Measurements from ENCODE around the gene AFM.

AFM gene

DNA sequence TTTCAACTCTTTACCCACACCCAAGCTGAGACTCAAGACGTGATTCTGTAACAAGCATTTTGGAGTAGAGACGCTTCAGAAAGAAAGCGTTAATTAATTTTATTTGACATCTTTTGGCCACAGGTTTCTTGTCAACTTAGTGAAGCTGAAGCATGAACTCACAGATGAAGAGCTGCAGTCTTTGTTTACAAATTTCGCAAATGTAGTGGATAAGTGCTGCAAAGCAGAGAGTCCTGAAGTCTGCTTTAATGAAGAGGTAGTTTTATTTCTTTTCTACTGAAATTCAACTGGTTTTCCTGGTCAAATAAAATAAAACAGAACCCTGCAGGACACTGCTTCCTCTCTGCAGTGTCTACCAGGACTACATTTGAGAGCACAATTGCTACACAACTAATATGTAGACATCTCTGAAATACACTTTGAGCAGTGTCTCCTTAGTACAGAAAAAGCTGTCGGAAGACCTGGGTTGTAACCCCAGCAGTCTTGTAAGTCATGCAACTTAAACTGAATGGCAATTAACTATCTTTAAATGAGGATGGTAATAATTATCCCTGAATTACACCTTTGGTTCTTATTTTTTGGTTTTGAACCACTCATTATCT, 20.2 kb downstream of the AFM start:
- peaks cover 3% of the 10 kb centered on the region for H3K27me3 Mint-ChIP-seq (ENCODE audit: low read depth)
- no peak overlapping the region for H3K27ac Mint-ChIP-seq
- TF ChIP-seq, protein P1, sequence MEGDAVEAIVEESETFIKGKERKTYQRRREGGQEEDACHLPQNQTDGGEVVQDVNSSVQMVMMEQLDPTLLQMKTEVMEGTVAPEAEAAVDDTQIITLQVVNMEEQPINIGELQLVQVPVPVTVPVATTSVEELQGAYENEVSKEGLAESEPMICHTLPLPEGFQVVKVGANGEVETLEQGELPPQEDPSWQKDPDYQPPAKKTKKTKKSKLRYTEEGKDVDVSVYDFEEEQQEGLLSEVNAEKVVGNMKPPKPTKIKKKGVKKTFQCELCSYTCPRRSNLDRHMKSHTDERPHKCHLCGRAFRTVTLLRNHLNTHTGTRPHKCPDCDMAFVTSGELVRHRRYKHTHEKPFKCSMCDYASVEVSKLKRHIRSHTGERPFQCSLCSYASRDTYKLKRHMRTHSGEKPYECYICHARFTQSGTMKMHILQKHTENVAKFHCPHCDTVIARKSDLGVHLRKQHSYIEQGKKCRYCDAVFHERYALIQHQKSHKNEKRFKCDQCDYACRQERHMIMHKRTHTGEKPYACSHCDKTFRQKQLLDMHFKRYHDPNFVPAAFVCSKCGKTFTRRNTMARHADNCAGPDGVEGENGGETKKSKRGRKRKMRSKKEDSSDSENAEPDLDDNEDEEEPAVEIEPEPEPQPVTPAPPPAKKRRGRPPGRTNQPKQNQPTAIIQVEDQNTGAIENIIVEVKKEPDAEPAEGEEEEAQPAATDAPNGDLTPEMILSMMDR (IDR thresholded peaks at IDR 0.05; ENCODE audit: unreplicated experiment in 3 of 3) = no peak
- H3K4me3 Mint-ChIP-seq = no peak overlapping the region
- H3K9me3 Mint-ChIP-seq = no peaks in the 10 kb centered on the region
- H3K4me1 Mint-ChIP-seq = no peaks in the 10 kb centered on the region
- H3K36me3 Mint-ChIP-seq (ENCODE audit: low read depth) = no peaks in the 10 kb centered on the region

DNA sequence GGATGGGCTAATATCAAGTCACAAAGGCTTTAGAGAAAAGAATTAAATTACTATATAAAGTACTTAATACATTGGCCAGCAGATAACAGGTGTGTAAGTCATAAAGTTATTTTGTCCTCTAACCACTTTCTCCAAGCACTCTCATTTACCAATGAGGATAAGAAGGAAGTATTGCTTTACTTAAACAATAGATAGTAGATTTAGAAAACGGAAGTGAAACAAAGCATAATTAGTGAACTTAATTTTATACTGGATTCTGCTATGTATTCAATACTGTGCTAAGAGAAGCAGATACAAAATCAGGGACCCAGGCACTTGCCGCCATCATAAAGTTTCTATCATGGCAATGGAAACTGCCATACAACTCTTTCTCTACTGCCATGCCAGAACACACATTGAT, 24.0 kb downstream of the AFM start:
- no peak overlapping the region for H3K27ac Mint-ChIP-seq
- TF ChIP-seq, protein P1 (IDR thresholded peaks at IDR 0.05; ENCODE audit: unreplicated experiment in 3 of 3) = no peak
- H3K36me3 Mint-ChIP-seq (ENCODE audit: low read depth) = no peaks in the 10 kb centered on the region
- no peak overlapping the region for H3K4me3 Mint-ChIP-seq
- H3K4me1 Mint-ChIP-seq = no peaks in the 10 kb centered on the region
- no peaks in the 10 kb centered on the region for H3K9me3 Mint-ChIP-seq
- no peaks in the 10 kb centered on the region for H3K27me3 Mint-ChIP-seq (ENCODE audit: low read depth)

DNA sequence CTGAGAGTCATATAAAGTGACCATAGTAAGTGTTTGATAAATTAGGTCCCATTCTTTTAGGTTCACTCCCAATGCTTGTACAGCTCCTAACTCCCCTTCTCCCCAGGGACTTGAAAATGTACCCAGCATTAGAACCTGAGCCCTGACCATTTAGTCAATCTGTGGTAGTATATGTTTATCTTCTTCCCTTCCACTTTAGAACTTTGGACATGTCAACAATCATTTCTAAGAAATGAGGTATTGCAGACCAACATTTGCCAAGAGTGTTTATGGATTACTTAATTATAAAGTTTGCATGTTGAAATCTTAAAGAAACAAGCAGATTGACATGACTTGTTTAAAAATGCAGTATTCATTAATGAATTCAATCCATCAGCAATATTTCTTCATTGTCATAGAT, 26.0 kb downstream of the AFM start:
- Mint-ChIP-seq H3K4me3 (no peak overlapping the region), H3K36me3 (ENCODE audit: low read depth) (no peaks in the 10 kb centered on the region)

DNA sequence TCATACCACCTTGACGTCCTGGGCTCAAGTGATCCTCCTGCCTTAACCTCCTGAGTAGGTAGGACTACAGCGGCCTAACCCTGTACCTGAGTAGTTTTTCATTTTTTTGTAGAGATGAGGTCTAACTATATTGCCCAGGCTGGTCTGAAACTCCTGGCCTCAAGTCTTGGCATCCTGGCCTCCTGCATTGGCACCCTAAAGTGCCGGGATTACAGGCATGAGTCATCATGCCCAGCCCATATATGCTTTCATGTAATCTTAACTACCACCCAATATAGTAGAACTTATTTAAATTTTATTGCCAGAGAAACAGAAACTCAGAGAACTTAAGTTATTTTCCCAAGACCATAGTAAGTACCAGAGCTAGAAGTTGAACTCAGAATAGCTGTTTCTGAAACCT, 27.1 kb downstream of the AFM start:
- Mint-ChIP-seq H3K27me3 (ENCODE audit: low read depth) (no peaks in the 10 kb centered on the region), H3K4me3 (no peak overlapping the region), H3K27ac (no peak overlapping the region), H3K9me3 (no peaks in the 10 kb centered on the region), H3K4me1 (no peaks in the 10 kb centered on the region), H3K36me3 (ENCODE audit: low read depth) (no peaks in the 10 kb centered on the region)
- TF ChIP-seq, protein P1 (IDR thresholded peaks at IDR 0.05; ENCODE audit: unreplicated experiment in 3 of 3) = no peak

More for the DNA sequence above, 26.0 kb downstream of the AFM start:
- no peak overlapping the region for H3K27ac Mint-ChIP-seq
- no peaks in the 10 kb centered on the region for H3K4me1 Mint-ChIP-seq
- TF ChIP-seq, protein P1 (IDR thresholded peaks at IDR 0.05; ENCODE audit: unreplicated experiment in 3 of 3) = no peak
- H3K9me3 Mint-ChIP-seq = no peaks in the 10 kb centered on the region
- H3K27me3 Mint-ChIP-seq (ENCODE audit: low read depth) = no peaks in the 10 kb centered on the region

DNA sequence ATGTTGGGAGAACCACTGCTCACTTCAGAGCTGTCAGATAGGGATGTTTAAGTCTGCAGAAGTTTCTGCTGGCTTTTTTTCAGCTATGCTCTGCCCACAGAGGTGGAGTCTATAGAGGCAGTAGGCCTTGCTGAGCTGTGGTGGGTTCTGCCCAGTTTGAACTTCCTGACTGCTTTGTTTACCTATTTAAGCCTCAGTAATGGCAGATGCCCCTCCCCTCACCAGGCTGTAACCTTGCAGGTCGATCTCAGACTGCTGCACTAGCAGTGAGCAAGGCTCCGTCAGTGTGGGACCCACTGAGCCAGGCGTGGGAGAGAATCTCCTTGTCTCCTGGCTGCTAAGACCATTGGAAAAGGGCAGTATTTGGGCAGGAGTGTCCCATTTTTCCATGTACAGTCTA, 36.8 kb downstream of the AFM start:
- peaks cover 3% of the 10 kb centered on the region for H3K9me3 Mint-ChIP-seq
- H3K4me1 Mint-ChIP-seq = no peaks in the 10 kb centered on the region
- TF ChIP-seq, protein P1 (IDR thresholded peaks at IDR 0.05; ENCODE audit: unreplicated experiment in 3 of 3) = no peak
- no peaks in the 10 kb centered on the region for H3K36me3 Mint-ChIP-seq (ENCODE audit: low read depth)
- H3K27me3 Mint-ChIP-seq (ENCODE audit: low read depth) = no peaks in the 10 kb centered on the region
- H3K27ac Mint-ChIP-seq = no peak overlapping the region
- no peak overlapping the region for H3K4me3 Mint-ChIP-seq

DNA sequence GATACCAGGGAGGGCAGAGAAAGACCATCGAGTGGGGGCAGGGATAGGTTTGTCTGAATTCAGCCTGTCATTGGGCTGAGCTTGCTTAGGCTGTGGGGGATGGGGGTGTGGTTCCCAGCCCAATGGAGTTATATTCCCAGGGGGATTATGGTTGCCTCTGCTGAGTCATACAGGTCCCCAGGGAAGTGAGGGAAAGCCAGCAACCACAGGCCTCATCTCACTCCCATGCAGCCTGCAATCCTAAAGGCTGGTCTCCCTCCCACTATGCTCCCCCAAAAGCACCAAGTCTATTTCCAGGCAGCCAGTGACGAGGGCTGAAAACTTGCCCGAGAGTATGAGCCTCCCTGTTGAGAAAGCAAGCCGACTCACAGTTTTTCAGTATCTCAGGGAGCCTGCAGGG, 39.3 kb downstream of the AFM start:
- Mint-ChIP-seq H3K9me3 (peaks cover 3% of the 10 kb centered on the region), H3K4me3 (no peak overlapping the region), H3K36me3 (ENCODE audit: low read depth) (no peaks in the 10 kb centered on the region), H3K27ac (no peak overlapping the region), H3K4me1 (no peaks in the 10 kb centered on the region), H3K27me3 (ENCODE audit: low read depth) (no peaks in the 10 kb centered on the region)
- TF ChIP-seq, protein P1 (IDR thresholded peaks at IDR 0.05; ENCODE audit: unreplicated experiment in 3 of 3) = no peak

Measured in nephron (organoid).